ENCODE results near the gene RCN2. TPM values are rescaled to one million over a fixed set of nuclear protein-coding genes. Genes with fewer than 3 reads are reported as not detected.

Gene RCN2
- total and polyA plus RNA-seq, 2 of the 8 experiments (the other 6 are each of a cell fraction or from before 2014, with no cell fraction given), result 65.6 to 137 TPM

DNA sequence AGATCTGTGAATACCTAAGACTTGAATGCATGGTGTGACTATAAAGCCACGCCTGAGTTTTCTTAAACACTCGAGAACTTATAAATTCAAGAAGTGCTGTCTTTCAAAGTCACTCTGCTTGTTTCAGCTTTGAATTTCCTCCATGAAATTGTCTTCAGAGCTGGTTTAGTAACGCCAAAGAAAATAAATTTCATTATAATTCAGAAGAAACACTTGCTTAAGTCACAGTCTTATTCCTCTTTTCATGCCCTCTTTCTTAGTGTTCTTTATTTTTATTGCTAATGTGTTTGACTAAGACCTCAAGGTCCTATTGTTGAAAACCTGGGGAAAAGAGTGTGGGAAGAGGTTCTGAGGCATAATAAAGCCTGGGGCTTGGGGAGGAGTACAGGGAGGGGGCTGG lies 3.3 kb upstream of the RCN2 start (continued):
- TF ChIP-seq CHD7 (IDR thresholded peaks at IDR 0.05; ENCODE audit: insufficient replicate concordance, low read length) (no peak), PHF8 (conservative IDR thresholded peaks at IDR 0.05; ENCODE audit: low read depth, low read length) (no peak), HDAC6 (IDR thresholded peaks at IDR 0.05; ENCODE audit: low read depth, low read length) (no peak), SIRT6 (IDR thresholded peaks at IDR 0.05; ENCODE audit: low read length) (no peak), GTF2F1 (IDR thresholded peaks at IDR 0.05; ENCODE audit: borderline replicate concordance, low read depth, low read length) (no peak), SP2 (IDR thresholded peaks at IDR 0.05; ENCODE audit: low read length) (no peak), CBX5 (IDR thresholded peaks at IDR 0.05; ENCODE audit: low read depth, low read length) (no peak), CREB1 (IDR thresholded peaks at IDR 0.05) (no peak)

Measured in H1 (cell line).